Activated CD4-positive, CD25-positive, alpha-beta regulatory T cell (primary cell): ENCODE data around the gene GRIN2A.

Source experiments
- DNase-seq, 4 experiments: peaks; one replicate each; lab custom pipeline; 2025; lab: John Stamatoyannopoulos, UW

The GRIN2A gene

DNA sequence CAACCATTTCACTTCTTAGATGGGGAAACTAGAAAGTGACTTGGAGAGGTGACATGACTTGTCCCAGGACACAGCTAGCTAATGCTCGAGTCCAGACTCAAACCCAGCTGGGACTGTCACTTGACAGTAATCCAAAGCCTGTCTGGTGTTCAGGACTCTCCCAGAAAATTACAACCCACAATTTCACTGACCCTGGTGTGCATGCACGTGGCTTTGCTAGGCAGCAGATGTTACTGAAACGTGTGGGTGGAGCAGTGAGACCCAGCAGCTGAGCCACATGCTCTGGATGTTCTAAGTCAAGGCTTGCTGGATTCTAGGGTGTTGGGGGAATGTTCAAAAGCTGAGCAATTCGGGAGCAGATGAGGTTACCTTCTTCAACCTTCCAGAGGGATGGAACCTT, 364.6 kb downstream of the GRIN2A start:
- no peak for DNase-seq

DNA sequence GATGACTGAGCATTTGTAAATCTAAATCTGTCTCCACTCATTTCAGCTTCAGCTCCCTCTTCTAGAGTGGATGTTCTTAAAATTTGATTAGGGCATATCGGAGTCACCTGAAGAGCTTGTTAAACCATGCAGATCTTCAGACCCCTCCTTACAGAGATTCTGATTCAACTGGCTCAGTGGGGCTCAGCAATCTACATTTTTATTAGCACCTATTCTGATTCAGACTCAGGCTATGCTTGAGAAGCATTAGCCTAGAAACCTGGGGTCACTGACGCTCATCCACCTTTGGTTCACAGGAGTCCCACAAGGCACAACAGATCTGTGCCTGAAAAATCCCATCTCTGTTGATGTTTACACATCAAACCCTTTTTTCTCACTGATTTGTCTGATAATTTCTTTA, 365.6 kb downstream of the GRIN2A start:
- no peak for DNase-seq

DNA sequence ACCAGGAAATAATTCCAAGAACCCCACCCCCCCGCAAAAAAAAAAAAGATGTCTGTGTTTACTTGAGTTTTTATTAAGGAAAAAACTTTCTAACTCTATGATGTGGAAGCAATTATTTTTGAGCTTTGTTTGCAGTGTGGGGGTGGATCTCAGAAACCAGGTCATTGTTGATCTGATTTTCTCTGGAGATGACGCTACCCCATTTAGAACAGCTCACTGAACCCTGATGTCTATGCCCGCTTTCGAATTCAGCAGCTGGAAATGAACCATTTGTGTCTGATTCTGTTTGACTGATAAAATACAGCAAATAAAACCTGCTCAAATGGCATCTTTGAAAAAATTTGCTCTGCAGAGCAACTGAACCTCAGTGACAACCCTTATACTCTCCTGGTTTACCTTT, 368.6 kb downstream of the GRIN2A start:
- no peak for DNase-seq

DNA sequence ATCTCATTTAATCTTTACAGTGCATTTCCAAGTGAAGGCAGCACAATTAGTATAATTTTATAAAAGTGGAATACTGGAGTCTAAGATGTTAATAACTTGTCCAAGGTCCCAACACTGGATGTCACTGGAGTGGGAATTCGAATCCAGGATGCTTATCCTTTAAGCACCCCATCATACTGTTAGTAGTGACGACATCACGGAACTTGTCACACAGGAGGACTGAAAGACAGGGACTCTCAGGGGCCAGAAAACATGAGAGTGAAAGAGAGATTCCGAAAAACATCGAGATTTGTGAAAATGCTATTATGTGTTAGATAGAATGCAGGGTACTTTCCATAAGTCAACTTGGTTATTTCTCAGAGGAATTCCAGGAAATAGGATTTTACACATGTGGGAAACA, 374.0 kb downstream of the GRIN2A start:
- DNase-seq = no peak

DNA sequence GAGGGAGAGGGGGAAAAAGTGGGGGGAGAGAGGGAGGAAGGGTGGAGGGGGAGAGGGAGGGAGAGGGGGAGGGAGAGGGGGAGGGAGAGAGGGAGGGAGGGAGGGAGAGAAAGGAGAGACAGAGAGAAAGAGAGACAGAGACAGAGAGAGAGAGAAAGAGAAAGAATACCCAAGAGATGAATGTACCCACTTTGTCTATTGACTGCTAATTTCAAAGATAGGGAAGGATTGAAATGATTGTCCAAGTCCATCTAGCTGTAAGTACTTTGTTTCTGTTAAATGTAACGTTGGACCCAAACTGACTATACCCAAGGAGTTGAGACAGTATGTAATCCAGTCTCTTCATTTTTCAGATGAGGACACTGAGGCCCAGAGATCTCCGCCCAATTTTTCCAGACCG, 374.9 kb downstream of the GRIN2A start:
- no peak for DNase-seq

DNA sequence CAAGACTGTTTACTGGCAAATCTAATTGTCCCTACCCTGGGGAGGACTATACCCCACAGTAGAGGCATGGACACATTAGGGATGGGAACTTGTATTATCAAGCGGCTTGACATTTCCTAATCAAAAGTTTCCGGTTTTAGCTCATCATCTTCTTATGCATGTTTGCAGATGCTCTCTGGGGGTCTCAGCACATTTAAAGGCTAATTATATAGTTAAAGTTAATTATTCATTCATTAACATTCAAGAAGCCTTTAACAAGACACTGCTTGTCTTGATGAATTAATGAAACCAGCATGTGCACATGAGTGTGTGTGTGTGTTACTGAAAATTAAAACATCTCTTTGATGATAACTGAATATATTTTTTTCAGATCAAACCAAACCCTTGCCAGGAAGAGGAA, 377.1 kb downstream of the GRIN2A start:
- DNase-seq = no peak

DNA sequence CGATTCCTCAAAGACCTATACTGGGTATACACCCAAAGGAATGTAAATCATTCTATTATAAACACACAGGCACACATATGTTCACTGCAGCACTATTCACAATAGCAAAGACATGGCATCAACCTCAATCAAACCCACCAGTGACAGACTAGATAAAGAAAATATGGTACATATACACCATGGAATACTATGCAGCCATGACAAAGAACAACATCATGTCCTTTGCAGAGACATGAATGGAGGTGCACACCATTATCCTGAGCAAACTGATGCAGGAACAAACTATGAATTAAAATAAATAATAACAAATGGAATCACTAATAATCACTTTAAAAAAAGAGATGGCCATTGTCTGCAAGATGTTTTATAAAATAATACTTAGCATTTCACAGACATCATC, 380.1 kb downstream of the GRIN2A start:
- no peak for DNase-seq

DNA sequence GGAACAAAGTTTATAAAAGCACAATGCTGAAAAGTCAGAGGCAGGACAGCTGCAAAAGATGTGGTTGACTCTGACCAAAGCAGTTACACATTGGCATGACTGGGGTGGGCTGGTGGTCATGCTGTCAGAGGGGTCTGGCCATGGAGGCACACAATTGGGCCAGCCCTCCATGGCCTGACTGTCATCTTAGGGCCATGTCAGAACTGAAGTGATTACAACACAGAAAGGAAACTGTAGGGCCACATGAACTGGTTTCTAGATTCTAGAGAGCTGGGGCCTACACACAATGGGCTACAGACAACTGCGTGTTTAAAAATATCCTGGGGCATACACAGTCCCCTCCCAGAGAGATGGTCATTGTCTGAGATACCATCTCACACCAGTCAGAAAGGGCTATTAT, 380.6 kb downstream of the GRIN2A start:
- no peak for DNase-seq

DNA sequence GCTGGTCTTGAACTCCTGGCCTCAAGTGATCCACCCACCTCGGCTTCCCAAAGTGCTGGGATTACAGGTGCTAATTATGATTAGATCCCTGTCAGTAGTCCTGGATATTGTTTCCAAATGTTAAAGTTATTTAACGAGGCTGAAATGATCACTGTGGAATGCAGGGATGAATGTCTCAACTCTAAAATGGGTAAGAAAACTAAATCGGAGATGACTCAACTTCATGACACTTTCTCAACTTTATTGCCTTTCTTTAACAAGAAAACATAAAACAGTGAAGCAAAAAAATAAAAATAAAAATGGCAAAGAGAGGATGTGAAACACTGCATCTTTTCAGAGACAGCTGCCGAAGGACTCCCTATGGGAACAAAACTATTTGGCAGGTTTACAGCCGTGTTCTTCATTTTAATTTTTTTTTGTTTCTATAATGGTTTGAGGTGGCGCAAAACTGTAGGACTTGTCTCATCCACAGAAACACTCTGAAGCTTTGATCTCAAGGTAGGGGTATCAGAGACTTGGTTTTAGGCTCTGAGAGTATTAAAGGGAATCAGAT, 382.0 kb downstream of the GRIN2A start:
- no peak for DNase-seq

DNA sequence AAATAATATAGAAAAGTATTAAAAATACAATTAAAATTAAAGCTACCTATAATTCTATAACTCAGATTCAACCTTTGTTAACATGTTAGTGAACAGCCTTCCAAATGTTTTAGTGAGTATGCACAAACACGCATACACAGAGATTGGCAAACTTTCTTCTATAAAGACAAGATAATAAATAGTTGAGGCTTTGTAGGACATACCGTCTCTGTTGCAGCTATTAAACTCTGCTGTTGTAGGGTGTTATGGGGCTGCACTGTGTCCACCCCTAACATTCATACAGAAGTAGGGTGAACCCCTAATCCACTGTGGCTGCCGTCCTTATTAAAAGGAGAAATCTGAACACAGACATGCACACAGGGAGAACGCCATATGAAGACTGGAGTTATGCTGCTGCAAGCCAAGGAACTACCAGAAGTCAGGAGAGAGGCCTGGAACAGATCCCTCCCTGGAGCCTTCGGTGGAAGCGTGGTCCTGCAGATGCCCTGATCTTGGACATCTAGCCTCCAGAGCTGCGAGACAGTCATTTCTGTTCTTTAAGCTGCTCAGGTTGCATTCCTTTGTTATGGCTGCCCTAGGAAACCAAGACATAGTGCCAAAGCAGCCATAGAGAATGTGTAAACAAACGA, 383.2 kb downstream of the GRIN2A start:
- no peak for DNase-seq

DNA sequence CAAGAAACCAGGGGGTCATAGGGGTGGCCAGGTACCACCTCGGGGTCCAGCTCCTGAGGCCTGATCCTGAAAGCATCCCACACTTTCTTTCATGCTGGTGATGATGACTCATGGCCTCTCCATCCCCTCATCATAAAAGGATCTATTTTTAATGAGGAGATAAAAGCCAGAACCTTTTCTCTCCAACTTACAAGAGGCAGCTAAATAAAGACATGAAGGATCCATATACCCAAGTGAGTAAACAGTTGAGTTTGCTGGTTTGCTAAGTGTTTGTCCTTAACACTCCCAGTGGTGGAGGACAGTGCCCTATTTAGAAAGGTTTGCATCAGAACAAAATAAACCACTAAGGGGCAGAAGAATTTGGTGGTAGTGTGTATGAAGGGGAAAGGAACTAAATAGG, 383.8 kb downstream of the GRIN2A start:
- DNase-seq = no peak

DNA sequence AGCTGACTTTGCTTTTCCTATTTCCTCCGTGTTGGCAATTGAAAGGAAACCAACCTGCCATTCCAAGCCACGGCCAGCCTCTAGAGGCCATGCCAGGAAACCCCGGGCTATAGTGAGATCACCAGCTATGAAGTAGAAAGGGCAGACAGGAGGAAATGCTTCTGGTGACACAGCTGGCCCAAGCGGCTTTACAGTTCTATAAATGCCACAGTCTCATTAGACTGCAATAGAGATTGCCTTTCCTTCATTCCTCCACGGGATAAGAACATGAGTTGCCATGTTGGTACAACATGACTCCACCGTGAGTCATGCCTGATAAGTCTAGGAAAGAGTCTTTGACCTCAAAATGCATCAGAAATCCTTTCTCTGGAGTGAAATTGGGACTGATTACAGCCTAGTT, 384.9 kb downstream of the GRIN2A start:
- no peak for DNase-seq

DNA sequence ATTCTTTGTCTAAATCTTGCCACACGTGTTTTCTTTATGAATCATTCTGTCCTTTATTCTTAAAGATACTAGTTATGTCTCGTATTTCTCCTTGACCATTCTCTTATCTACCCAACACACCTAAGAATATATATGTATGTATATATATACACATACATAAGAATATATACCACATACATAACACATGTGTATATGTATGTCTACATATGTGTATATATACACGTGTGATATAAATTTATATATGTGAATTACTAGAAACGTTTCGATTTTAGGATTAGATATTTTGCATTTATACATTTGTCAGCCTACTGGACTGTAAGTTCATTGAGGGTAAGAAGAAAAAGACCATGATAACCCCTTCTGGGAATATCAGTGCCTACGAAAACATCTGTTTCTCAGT, 388.6 kb downstream of the GRIN2A start:
- no peak for DNase-seq

DNA sequence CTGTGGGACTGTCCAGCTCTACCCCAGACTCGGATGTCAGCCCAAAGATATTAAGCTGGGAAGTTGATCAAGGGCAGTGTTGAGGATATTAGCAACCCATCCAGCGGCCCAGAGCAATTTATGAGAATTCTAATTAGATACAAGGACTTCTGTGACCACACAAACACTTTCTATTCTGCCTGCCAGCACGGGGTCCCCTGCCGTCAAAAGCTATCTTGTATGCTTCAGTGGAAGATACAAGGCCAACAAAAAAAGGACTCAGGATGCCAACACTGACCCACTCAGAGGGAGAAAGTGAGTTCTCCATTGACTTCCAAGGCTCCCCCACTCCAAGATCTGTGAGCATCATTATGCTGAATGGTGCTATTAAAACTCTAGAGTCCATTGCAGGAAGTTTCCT, 390.7 kb downstream of the GRIN2A start:
- DNase-seq = no peak

DNA sequence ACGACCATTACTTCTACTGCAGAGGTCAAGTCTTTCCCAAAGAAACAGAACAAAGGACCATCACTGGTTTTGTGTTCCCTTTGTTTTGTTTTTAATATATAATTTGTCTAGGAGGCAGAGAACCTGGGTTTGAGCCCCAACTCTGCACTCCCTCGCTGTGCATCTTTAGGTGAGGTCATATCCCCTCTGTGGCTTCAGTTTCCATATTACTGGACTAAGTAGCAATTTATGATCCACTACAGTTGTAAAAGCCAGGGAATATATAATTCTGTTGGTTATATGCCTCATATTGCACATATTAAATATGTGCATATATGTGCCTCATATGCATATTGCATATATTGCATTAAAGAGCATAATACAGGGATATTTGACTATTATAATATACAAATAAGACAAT, 392.0 kb downstream of the GRIN2A start:
- DNase-seq = no peak

DNA sequence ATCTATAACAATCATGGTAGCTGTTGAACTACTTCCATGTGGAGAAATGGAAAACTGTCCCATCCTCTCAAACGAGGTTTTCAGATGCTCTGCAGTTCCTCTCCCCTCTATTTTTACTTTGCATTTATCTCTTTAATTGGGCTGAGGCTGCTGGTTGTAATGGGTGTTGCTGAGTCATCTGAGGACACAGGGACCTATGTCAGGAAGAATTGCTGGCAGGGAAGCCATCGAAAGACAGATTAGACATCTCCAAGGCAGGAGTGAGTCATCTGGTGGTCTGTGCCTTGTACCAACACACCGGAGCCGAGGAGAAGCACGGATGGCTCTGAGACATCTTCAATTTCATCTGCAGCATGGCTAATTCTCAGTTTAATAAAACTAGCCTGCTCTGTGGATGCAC, 394.5 kb downstream of the GRIN2A start:
- DNase-seq = no peak

DNA sequence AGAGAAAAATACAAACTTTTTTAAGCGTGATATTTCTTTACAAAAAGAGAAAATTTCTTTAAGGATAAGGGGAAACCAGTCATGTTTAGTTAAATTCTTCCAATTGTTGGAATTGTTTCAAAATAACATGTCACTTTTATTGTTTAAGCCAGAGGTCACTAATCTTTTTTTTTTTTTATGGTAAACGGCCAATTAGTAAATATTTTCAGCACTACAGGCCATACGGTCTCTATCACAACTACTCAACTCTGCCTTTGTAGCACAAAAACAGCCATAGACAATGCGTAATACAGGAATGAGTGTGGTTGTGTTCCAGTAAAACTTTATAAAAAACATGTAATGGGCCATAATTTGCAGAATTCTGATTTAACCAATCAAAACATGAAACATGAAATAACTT, 401.4 kb downstream of the GRIN2A start:
- no peak for DNase-seq

DNA sequence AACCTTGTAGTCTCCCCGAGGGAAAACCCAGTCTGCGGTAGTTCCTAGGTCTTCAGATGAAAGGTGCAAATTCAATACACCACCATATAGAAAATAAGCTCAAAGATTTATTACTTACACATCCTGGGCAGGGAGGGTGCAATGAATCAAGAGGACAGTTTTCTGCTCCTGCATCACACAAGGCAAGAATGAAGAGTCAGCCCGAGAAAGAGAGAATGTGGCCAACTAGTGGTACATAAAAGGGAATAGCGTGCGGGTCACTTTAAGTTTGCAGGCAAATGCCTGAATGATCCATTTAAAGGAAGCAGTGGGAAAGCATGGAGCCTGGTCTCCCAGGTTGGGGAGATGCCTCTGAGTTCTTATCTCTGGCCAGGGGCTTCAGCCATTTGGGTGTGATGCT, 403.4 kb downstream of the GRIN2A start:
- DNase-seq = no peak

DNA sequence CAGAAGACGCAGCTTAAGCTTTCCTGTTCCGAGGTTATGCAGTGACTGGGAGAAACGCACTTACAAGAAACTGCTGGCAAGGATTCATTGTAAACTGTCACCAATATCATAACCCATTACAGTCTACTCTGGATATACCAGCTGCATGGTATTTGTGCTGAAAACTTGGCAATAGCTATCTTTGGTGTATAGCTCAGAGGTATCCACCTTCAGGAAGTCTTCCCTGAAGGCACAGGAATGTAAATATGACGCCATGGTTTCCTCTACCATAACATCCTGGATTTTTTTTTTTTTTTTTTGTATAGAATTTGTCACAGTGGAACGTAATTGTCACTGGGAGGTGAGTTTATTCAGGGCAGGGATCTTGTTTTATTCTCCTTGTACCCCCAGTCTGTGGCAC, 406.2 kb downstream of the GRIN2A start:
- no peak for DNase-seq

DNA sequence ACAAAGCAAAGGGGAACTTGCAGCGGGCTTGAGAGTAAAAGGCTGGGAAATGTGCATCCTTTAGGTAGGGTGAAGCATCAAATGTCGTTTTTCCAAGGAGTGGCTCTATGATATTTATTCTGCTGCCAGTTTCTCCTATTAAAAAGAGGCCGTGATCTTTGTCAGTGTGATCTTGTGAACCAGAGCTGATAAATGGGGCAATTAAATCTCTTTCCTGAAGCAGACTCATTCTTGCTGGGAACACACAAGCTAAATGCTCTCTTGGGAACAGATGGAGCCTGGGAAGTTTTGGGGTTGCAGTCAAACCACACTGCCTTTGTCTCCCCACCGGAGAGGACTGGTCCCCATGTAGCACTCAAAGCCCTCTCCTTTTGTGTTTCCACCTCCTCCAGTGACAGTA, 408.9 kb downstream of the GRIN2A start:
- DNase-seq = no peak

DNA sequence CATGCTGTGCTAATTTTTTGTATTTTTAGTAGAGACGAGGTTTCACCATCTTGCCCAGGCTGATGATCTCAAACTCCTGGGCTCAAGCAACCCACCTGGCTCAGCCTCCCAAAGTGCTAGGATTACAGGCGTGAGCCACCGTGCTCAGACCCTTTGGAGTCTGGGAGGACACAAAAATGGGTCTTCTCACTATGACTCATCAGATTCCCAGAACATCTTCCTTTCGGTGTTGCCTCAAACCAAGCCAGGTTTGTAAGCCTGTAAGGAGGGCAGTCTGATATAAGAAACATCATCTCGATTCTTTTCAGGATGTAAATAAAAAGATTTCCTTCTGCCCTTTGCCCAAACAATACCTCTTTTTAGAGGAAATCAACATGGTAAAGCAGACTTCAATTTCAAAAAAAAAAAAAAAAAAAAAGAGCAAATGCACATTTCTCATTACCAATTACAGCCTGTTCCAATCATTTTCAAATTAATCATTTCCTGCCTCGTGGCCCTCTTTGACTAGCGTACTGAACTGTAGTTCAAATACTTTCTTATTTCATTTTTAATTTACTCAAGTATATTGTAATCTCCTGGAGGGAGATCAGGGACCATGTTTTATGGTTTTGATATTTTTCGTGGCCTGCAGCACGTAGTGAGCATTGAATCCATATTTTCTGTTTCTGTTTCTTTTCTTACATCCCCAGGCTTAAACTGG, 409.6 kb downstream of the GRIN2A start:
- no peak for DNase-seq

DNA sequence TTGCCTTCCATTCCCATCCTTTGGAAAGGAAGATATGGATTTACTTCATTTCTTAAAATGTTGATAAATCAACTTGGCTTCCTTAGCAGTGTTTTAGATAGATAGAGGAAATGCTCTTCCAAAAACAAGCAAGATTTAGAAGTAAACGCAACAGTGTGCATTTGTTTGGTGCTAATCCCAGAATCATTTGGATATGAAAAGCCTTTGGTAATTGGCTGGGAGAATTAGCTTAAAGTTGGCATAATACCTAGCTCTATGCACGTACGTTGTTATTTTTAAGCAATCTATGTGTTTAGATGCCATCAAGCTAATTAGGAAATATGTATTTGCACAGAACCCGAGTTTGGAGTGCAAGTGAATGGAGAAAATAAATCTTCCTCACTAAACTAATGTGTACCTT, 415.3 kb downstream of the GRIN2A start:
- DNase-seq = no peak

DNA sequence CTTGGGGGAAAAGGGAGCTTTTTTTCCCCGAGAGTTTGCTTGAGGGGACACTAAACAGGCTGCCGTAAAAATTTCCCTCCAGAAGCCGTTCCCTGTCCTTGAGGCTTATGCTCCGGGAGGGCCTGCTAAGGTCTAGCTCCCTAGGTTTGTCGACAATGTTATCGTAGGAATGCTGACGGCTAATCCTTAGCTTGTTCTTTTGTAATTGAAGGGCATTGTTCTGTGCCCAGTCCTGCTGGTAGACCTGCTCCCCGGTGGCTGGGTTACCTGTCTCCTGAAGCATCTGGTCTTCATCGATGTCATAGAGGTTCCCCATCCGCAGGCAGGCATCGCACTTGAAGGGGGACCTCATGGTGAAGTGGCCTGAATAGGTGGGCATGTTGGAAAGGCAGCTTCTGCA, 418.7 kb downstream of the GRIN2A start:
- DNase-seq = no peak

DNA sequence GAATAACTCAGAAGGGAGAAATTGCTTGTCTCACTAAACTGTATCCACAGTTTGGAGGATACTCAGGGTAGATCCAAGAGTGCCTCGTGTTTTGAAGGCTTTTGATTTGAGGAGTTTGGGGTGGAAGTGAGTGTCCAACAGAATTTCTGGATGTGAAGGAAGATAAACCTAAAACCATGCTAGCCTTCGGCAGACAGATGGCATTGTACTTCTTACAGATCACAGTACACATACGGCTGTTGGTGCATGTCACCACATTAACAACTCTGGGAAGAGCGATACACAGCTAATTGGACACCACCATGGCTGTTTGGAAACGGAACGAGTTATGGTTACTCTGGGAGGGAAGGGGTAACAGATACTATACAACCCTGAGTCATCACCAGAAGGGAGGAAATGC, 420.4 kb downstream of the GRIN2A start:
- no peak for DNase-seq
